NT2/D1 (cell line): ENCODE results near the gene FBXO38.

Source experiments
- YY1 ChIP-seq: IDR thresholded peaks from 2 replicates; pipeline ENCODE4 v1.6.1; 2011; ENCODE audit not compliant: insufficient read length, insufficient read depth
- ZNF274 ChIP-seq: IDR thresholded peaks from 2 replicates; pipeline ENCODE4 v1.6.1; 2011; ENCODE audit warnings: mild to moderate bottlenecking, low read depth, low read length

GRCh38 chr5:148465381-148466235 is 81.8 kb downstream of the FBXO38 start:
- no peak for TF ChIP-seq YY1
- no peak for TF ChIP-seq ZNF274
